HepG2 (cell line): ENCODE results near the gene CCDC33. TPM values are rescaled to one million over a fixed set of nuclear protein-coding genes. Genes with fewer than 3 reads are reported as not detected.

Source experiments
- ATAC-seq: fragments of 200-7000 bp; cut with Tn5 transposase; 3 replicates; pipeline ENCODE4 v1.9.1; 2020; ENCODE audit warnings: mild to moderate bottlenecking, moderate library complexity
- BruUV-seq: library from RNA; stranded (reverse); fragments of 400-500 nt; replicated peaks from 2 replicates; lab custom pipeline; 2021; lab: Mats Ljungman, UMichigan
- CTCF ChIA-PET: fragments of 300-600 bp; formaldehyde crosslinking; extraction: SDS; loops from one replicate; lab custom pipeline; 2021; ENCODE audit warnings: low total read pairs, inconsistent platforms, low intra/inter-chr PET ratio; lab: Yijun Ruan, JAX
- POLR2A ChIA-PET: fragments of 350-600 bp; sonication (Branson Sonifier 250); formaldehyde crosslinking; loops from one replicate; lab custom pipeline; 2020; ENCODE audit warnings: antibody characterized with exemption, inconsistent platforms; lab: Yijun Ruan, JAX
- DNase-seq: peaks from one replicate; pipeline ENCODE4 v3.0.0-alpha.2; 2015; ENCODE audit warnings: low spot score
- FAIRE-seq: peaks from 3 replicates; lab custom pipeline; 2011; peaks lifted over from hg19 to GRCh38; lab: Jason Lieb, UNC
- H2AFZ ChIP-seq: one replicate; pipeline ENCODE4 v1.6.1; 2011; ENCODE audit warnings: low read length, inconsistent platforms
- H3K27ac ChIP-seq: fragments of 300-600 bp; 3 replicates; pipeline ENCODE4 v1.8.0; 2011; ENCODE audit warnings: mixed run types, mild to moderate bottlenecking, mixed read lengths, low read length, inconsistent platforms; ENCODE audit not compliant: insufficient read depth; ENCODE audit errors: extremely low read length
- H3K27me3 ChIP-seq, 2 experiments: fragments of 200-600 bp in 1 of 2; 2 replicates in 1 of 2; 3 replicates in 1 of 2; pipeline versions ENCODE4 v1.6.0 to v1.8.0; 2011; ENCODE audit warnings: low read length in 2 of 2, mild to moderate bottlenecking in 2 of 2, moderate library complexity in 2 of 2, inconsistent platforms in 1 of 2; ENCODE audit not compliant: insufficient read depth in 2 of 2, control insufficient read depth in 1 of 2
- H3K36me3 ChIP-seq, 2 experiments: fragments of 200-600 bp in 1 of 2; replicated peaks in 1 of 2; 2 replicates in 1 of 2; 3 replicates in 1 of 2; pipeline versions ENCODE4 v1.5.1 to v1.8.0; 2011; ENCODE audit warnings: low read length in 2 of 2, inconsistent platforms in 1 of 2; ENCODE audit not compliant: insufficient read depth in 2 of 2, control insufficient read depth in 1 of 2
- H3K4me1 ChIP-seq: 2 replicates; pipeline ENCODE4 v1.5.1; 2012; ENCODE audit warnings: low read length, inconsistent platforms; ENCODE audit not compliant: insufficient read depth
- H3K4me2 ChIP-seq: 2 replicates; pipeline ENCODE4 v1.6.0; 2011; ENCODE audit warnings: low read depth, low read length, inconsistent platforms
- H3K4me3 ChIP-seq, 3 experiments: fragments of 200-600 bp in 1 of 3; sonication (generic), shearing (Covaris generic) in 1 of 3; replicated peaks in 1 of 3; 2 replicates each; pipeline ENCODE4 v1.5.1; 2011 to 2016; ENCODE audit warnings: low read length in 3 of 3, inconsistent platforms in 2 of 3, low read depth in 2 of 3, mild to moderate bottlenecking in 2 of 3, control low read depth in 1 of 3, mixed read lengths in 1 of 3; ENCODE audit not compliant: insufficient read depth in 1 of 3
- H3K79me2 ChIP-seq: one replicate; pipeline ENCODE4 v1.6.1; 2011; ENCODE audit warnings: low read length, inconsistent platforms; ENCODE audit not compliant: insufficient read depth
- H3K9ac ChIP-seq: 2 replicates; pipeline ENCODE4 v1.6.0; 2011; ENCODE audit warnings: mild to moderate bottlenecking, low read depth, low read length, inconsistent platforms; ENCODE audit not compliant: insufficient read depth
- H3K9me3 ChIP-seq: 2 replicates; pipeline ENCODE4 v1.5.1; 2012; ENCODE audit warnings: mild to moderate bottlenecking, low read length
- H4K20me1 ChIP-seq: 2 replicates; pipeline ENCODE4 v1.6.0; 2011; ENCODE audit warnings: inconsistent platforms, mild to moderate bottlenecking, low read length, moderate library complexity; ENCODE audit not compliant: insufficient read depth
- EED ChIP-seq: sonication (generic); formaldehyde crosslinking; IDR thresholded peaks from 2 replicates; pipeline ENCODE4 v1.5.0; 2020; ENCODE audit warnings: mild to moderate bottlenecking, missing genetic modification reagents
- FOXJ3 ChIP-seq: sonication (generic); formaldehyde crosslinking; IDR thresholded peaks from 2 replicates; pipeline ENCODE4 v1.4.0; 2020; ENCODE audit warnings: missing genetic modification reagents, mild to moderate bottlenecking, borderline replicate concordance
- GATA4 ChIP-seq: sonication (generic); IDR thresholded peaks from 2 replicates; pipeline ENCODE4 v1.6.1; 2016; ENCODE audit warnings: antibody characterized with exemption, low read depth, borderline replicate concordance
- HNRNPL ChIP-seq: fragments of 200-400 bp; formaldehyde crosslinking; IDR thresholded peaks from 2 replicates; pipeline ENCODE4 v1.6.1; 2017; ENCODE audit warnings: mild to moderate bottlenecking, low read depth, low read length
- HOXA3 ChIP-seq: sonication (generic); formaldehyde crosslinking; IDR thresholded peaks from 2 replicates; pipeline ENCODE4 v1.5.0; 2020; ENCODE audit warnings: missing genetic modification reagents
- KLF15 ChIP-seq: sonication (generic); formaldehyde crosslinking; IDR thresholded peaks from 2 replicates; pipeline ENCODE4 v1.8.1; 2023; ENCODE audit warnings: borderline replicate concordance, mild to moderate bottlenecking, inconsistent platforms, missing genetic modification reagents, mixed read lengths
- KLF6 ChIP-seq: IDR thresholded peaks from 2 replicates; pipeline ENCODE4 v1.8.0; 2016; ENCODE audit warnings: missing biosample characterization, missing genetic modification reagents
- KMT2B ChIP-seq: IDR thresholded peaks from 2 replicates; pipeline ENCODE4 v1.6.1; 2016; ENCODE audit warnings: missing genetic modification reagents, missing compliant biosample characterization
- MBD4 ChIP-seq: IDR thresholded peaks from 2 replicates; pipeline ENCODE4 v1.6.1; 2012; ENCODE audit warnings: low read length, inconsistent platforms, borderline replicate concordance
- TSC22D2 ChIP-seq: sonication (generic); formaldehyde crosslinking; IDR thresholded peaks from 2 replicates; pipeline ENCODE4 v1.5.1; 2020; ENCODE audit warnings: missing genetic modification reagents, mild to moderate bottlenecking, borderline replicate concordance
- ZNF292 ChIP-seq: sonication (generic); formaldehyde crosslinking; IDR thresholded peaks from 2 replicates; pipeline ENCODE4 v1.8.1; 2022; ENCODE audit warnings: mild to moderate bottlenecking, low read depth, missing genetic modification reagents, borderline replicate concordance
- ZNF30 ChIP-seq: sonication (generic); formaldehyde crosslinking; IDR thresholded peaks from 2 replicates; pipeline ENCODE4 v1.5.0; 2020; ENCODE audit warnings: mild to moderate bottlenecking, missing genetic modification reagents
- ZNF350 ChIP-seq: sonication (generic); formaldehyde crosslinking; IDR thresholded peaks from 2 replicates; pipeline ENCODE4 v1.4.0; 2020; ENCODE audit warnings: mild to moderate bottlenecking, low read depth, missing genetic modification reagents, borderline replicate concordance
- ZNF501 ChIP-seq: sonication (generic); formaldehyde crosslinking; IDR thresholded peaks from 2 replicates; pipeline ENCODE4 v1.5.1; 2020; ENCODE audit warnings: mild to moderate bottlenecking, moderate library complexity, missing genetic modification reagents
- ZNF660 ChIP-seq: sonication (generic); formaldehyde crosslinking; IDR thresholded peaks from 2 replicates; pipeline ENCODE4 v1.5.1; 2020; ENCODE audit warnings: mild to moderate bottlenecking, low read depth, missing genetic modification reagents, borderline replicate concordance
- ZNF670 ChIP-seq: sonication (generic); formaldehyde crosslinking; IDR thresholded peaks from 2 replicates; pipeline ENCODE4 v1.8.0; 2022; ENCODE audit warnings: mild to moderate bottlenecking, missing genetic modification reagents, borderline replicate concordance
- ZSCAN20 ChIP-seq: sonication (generic); formaldehyde crosslinking; IDR thresholded peaks from 2 replicates; pipeline ENCODE4 v1.4.0; 2020; ENCODE audit warnings: missing genetic modification reagents, mild to moderate bottlenecking, borderline replicate concordance
- WGBS: methylation state at CpG from one replicate; pipeline ENCODE4 v1.1.6; 2017; ENCODE audit warnings: low lambda C conversion rate; 5-methylcytosine and 5-hydroxymethylcytosine counted together
- in situ Hi-C: cut with HindIII; loops from 2 replicates; pipeline ENCODE4 v1.10.0; 2017; ENCODE audit warnings: low pct_unique_long_range_greater_than_20kb; ENCODE audit not compliant: extremely low pct_ligation_motif_present
- intact Hi-C: fragments of 100-400 bp; cut with micrococcal nuclease; formaldehyde crosslinking; loops from one replicate; pipeline ENCODE4 v1.10.0; 2022; ENCODE audit not compliant: unreplicated experiment
- polyA plus RNA-seq, 8 experiments: library from polyadenylated mRNA; depleted of rRNA in 3 of 8; stranded (reverse) in 7 of 8; unstranded in 1 of 8; fragments of >200 nt; fragmentation: Illumina TruSeq in 4 of 8; extraction: Trizol in 4 of 8; gene quantifications; 2 replicates each; pipeline versions ENCODE4 v1.2.1 to v1.2.3, GENCODE V29; 2011 to 2016; ENCODE audit warnings: low read depth in 4 of 8, missing spikeins in 1 of 8, mixed read lengths in 1 of 8; ENCODE audit not compliant: insufficient read depth in 1 of 8
- total RNA-seq, 5 experiments: library from RNA; depleted of rRNA; stranded (reverse); fragments of >200 nt; fragmentation: Illumina TruSeq; extraction: Trizol; gene quantifications; 2 replicates each; pipeline ENCODE4 v1.2.3, GENCODE V29; 2016; ENCODE audit warnings: low read depth in 1 of 5
- TF ChIP-seq, protein P1 (sequence below): sonication (generic); formaldehyde crosslinking; IDR thresholded peaks from 2 replicates; pipeline ENCODE4 v1.4.0; 2020; ENCODE audit warnings: mild to moderate bottlenecking, missing genetic modification reagents
- TF ChIP-seq, protein P2 (sequence below): sonication (generic); formaldehyde crosslinking; IDR thresholded peaks from 2 replicates; pipeline ENCODE4 v1.8.0; 2022; ENCODE audit warnings: missing genetic modification reagents, mild to moderate bottlenecking, inconsistent platforms, borderline replicate concordance
- TF ChIP-seq, protein P3 (sequence below): sonication (generic); formaldehyde crosslinking; IDR thresholded peaks from 2 replicates; pipeline ENCODE4 v1.5.0; 2020; ENCODE audit warnings: missing genetic modification reagents

The CCDC33 gene
- total and polyA plus RNA-seq, 2 of the 13 experiments (the other 11 are each of a cell fraction or from before 2014, with no cell fraction given), result 0.30 TPM; not detected in 1

DNA sequence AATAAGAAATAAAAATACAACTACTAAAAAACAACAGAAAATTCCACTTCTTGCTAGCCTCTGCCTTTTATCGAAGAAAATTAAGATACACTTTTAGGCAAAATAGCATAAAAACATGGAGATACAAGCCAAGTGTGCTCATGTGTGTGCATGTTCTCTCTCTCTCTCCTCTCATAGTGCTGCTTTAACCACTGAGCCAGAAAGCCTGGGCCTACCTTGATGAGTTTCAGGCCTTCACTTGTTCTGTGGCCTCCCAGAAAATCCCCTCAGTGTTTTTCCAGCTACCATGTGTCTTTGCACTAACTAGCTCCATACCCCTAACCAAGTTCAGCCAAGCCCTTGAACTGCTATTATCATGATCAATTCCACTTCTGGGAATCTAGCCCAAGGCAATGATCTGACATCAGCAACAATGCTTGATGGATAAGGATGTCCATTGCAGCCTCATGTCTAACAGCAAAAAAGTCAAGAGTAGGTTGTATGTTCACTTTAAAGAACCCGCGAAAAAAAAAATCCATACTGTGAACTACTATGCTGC lies 113.2 kb downstream of the CCDC33 start:
- Histone ChIP-seq H3K9ac (no peak overlapping the region), H3K4me2 (no peak overlapping the region), H3K79me2 (no peaks in the 10 kb centered on the region), H3K27me3 (peaks cover 0 to 5% of the 10 kb centered on the region in 2 experiments; a peak in 4 of 5 replicates), H4K20me1 (no peaks in the 10 kb centered on the region), H3K27ac (no peak overlapping the region), H3K4me1 (0 out of 2 replicates have a peak, but pooled peaks cover 6% of the 10 kb centered on the region), H3K4me3 (no peak overlapping the region), H3K9me3 (no peaks in the 10 kb centered on the region), H2AFZ (no peak overlapping the region), H3K36me3 (no peaks in the 10 kb centered on the region)
- in situ Hi-C loops (no loop called here), intact Hi-C loops (no loop called here)
- ATAC-seq, result no peak
- no TSS peak for BruUV-seq
- POLR2A ChIA-PET, result no interaction called here
- DNase-seq, result no peak
- CTCF ChIA-PET, result no interaction called here
- 77% methylated on average over 3 of the region's 3 CpGs for WGBS
- no peak for FAIRE-seq
- no peak for TF ChIP-seq FOXJ3
- TF ChIP-seq GATA4, result no peak
- no peak for TF ChIP-seq HOXA3 (CRISPR knock-in tag)
- TF ChIP-seq ZNF292 (CRISPR knock-in tag), result no peak
- no peak for TF ChIP-seq MBD4
- TF ChIP-seq EED (CRISPR knock-in tag), result no peak
- TF ChIP-seq ZNF501, result no peak
- no peak for TF ChIP-seq KMT2B (CRISPR knock-in tag)
- TF ChIP-seq TSC22D2 (CRISPR knock-in tag), result no peak
- TF ChIP-seq ZSCAN20 (CRISPR knock-in tag), result no peak
- TF ChIP-seq, protein P1, sequence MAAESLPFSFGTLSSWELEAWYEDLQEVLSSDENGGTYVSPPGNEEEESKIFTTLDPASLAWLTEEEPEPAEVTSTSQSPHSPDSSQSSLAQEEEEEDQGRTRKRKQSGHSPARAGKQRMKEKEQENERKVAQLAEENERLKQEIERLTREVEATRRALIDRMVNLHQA (CRISPR knock-in tag), result no peak
- no peak for TF ChIP-seq KLF15 (CRISPR knock-in tag)
- no peak for TF ChIP-seq HNRNPL
- TF ChIP-seq KLF6 (CRISPR knock-in tag), result no peak
- TF ChIP-seq, protein P2, sequence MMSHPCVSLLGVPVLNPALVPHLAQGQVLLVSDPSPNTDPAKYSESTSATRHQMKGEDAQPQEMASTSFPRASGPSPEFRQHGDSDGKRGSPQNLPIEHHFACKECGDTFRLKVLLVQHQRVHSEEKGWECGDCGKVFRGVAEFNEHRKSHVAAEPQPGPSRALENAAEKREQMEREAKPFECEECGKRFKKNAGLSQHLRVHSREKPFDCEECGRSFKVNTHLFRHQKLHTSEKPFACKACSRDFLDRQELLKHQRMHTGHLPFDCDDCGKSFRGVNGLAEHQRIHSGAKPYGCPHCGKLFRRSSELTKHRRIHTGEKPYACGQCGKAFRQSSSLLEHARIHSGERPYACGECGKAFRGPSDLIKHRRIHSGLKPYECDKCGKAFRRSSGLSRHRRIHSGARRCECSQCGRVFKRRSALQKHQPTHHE (CRISPR knock-in tag), result no peak
- no peak for TF ChIP-seq ZNF350
- no peak for TF ChIP-seq ZNF670 (CRISPR knock-in tag)
- no peak for TF ChIP-seq ZNF660 (CRISPR knock-in tag)
- TF ChIP-seq ZNF30 (CRISPR knock-in tag), result no peak
- TF ChIP-seq, protein P3, sequence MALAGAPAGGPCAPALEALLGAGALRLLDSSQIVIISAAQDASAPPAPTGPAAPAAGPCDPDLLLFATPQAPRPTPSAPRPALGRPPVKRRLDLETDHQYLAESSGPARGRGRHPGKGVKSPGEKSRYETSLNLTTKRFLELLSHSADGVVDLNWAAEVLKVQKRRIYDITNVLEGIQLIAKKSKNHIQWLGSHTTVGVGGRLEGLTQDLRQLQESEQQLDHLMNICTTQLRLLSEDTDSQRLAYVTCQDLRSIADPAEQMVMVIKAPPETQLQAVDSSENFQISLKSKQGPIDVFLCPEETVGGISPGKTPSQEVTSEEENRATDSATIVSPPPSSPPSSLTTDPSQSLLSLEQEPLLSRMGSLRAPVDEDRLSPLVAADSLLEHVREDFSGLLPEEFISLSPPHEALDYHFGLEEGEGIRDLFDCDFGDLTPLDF (CRISPR knock-in tag), result no peak
